Measurements from ENCODE around the gene ETS1. TPM values are rescaled to one million over a fixed set of nuclear protein-coding genes. Genes with fewer than 3 reads are reported as not detected.

ETS1 gene
- total RNA-seq, 1 donor = 67.3 TPM

DNA sequence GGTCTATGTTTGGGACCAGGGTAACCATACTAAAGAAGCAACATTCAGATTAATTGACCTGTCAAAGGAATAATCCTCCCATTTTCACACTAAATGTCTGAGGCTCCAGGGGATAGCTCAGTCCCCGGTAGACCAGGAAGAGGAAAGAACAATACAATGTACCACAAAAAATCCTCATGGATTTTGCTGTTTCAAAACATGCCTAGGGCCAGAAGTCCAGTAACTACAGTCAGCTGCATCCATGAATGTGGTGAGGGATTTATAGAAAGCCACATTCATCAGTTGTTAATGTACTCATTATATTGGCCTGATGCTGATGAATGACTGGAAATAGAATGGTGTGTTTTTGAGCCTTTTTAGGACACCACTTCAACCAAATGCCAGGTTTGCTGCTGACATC is 6.9 kb upstream of the ETS1 start:
- no peak overlapping the region for H3K4me2 ChIP-seq (ENCODE audit: insufficient read depth, low read length)
- H2AFZ ChIP-seq (ENCODE audit: low read length) = no peak overlapping the region
- no peak for DNase-seq (ENCODE audit: insufficient read length, low spot score, missing footprints)
- H3K36me3 ChIP-seq (ENCODE audit: insufficient read depth, low read length) = no peaks in the 10 kb centered on the region
- no peaks in the 10 kb centered on the region for H4K20me1 ChIP-seq (ENCODE audit: insufficient read depth, low read length)
- no peak overlapping the region for H3K4me3 ChIP-seq (ENCODE audit: insufficient read depth, low read length)
- no peak overlapping the region for H3K27ac ChIP-seq (ENCODE audit: low read depth, low read length)
- H3K27me3 ChIP-seq (ENCODE audit: insufficient read depth, low read length) = peaks cover 51% of the 10 kb centered on the region
- TF ChIP-seq, protein P1, sequence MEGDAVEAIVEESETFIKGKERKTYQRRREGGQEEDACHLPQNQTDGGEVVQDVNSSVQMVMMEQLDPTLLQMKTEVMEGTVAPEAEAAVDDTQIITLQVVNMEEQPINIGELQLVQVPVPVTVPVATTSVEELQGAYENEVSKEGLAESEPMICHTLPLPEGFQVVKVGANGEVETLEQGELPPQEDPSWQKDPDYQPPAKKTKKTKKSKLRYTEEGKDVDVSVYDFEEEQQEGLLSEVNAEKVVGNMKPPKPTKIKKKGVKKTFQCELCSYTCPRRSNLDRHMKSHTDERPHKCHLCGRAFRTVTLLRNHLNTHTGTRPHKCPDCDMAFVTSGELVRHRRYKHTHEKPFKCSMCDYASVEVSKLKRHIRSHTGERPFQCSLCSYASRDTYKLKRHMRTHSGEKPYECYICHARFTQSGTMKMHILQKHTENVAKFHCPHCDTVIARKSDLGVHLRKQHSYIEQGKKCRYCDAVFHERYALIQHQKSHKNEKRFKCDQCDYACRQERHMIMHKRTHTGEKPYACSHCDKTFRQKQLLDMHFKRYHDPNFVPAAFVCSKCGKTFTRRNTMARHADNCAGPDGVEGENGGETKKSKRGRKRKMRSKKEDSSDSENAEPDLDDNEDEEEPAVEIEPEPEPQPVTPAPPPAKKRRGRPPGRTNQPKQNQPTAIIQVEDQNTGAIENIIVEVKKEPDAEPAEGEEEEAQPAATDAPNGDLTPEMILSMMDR (IDR thresholded peaks at IDR 0.05; ENCODE audit: extremely low read depth, low read depth, low read length) = no peak
- no peaks in the 10 kb centered on the region for H3K79me2 ChIP-seq (ENCODE audit: insufficient read depth, low read length)
- H3K9me3 ChIP-seq (ENCODE audit: low read depth, low read length) = no peaks in the 10 kb centered on the region
- H3K4me1 ChIP-seq (ENCODE audit: insufficient read depth, low read length) = no peaks in the 10 kb centered on the region

DNA sequence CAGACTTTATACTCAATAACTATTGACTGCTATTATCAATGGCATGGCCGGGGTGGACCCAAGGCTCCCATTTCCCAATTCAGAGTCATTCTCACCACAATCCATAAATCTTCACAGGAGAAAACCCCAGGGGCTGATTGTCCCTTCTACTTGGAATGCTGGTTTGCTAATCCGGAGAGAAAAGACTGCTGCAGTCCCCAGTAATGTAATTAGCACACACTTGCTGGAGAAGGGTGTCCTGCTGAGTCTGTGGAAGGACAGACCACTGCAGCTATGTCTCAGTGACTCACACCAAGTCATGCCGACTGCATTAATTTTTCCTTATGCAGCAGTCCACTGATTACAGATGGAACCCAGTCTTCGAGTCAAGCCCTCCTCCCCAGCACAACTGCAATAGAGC is 5.9 kb upstream of the ETS1 start:
- TF ChIP-seq, protein P1 (IDR thresholded peaks at IDR 0.05; ENCODE audit: extremely low read depth, low read depth, low read length) = no peak
- no peak overlapping the region for H3K4me2 ChIP-seq (ENCODE audit: insufficient read depth, low read length)
- DNase-seq (ENCODE audit: insufficient read length, low spot score, missing footprints) = no peak

DNA sequence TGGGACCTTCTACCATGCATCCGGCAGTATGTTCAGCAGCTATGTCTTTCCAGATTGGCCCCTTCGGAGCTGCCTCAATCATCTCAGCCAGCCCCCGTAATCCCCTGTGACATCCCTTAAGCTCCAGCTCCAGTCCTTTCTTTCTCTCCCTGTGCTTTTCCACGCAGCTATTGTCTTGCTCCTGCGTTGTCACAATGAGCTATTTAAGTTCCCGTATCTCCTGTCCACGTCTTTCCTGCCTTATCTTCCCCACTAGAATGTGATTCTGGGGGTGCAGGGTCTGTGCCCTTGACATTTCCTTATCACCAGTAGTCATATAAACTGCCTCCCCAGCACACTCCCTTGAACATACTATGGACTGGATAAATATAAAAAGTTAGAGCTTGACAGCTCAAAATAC is 5.1 kb upstream of the ETS1 start:
- no peaks in the 10 kb centered on the region for H3K79me2 ChIP-seq (ENCODE audit: insufficient read depth, low read length)
- peaks cover 60% of the 10 kb centered on the region for H3K27me3 ChIP-seq (ENCODE audit: insufficient read depth, low read length)
- no peaks in the 10 kb centered on the region for H3K9me3 ChIP-seq (ENCODE audit: low read depth, low read length)
- no peaks in the 10 kb centered on the region for H3K4me1 ChIP-seq (ENCODE audit: insufficient read depth, low read length)
- H3K4me3 ChIP-seq (ENCODE audit: insufficient read depth, low read length) = no peak overlapping the region
- TF ChIP-seq, protein P1 (IDR thresholded peaks at IDR 0.05; ENCODE audit: extremely low read depth, low read depth, low read length) = no peak
- no peaks in the 10 kb centered on the region for H3K36me3 ChIP-seq (ENCODE audit: insufficient read depth, low read length)
- H3K4me2 ChIP-seq (ENCODE audit: insufficient read depth, low read length) = no peak overlapping the region
- no peak overlapping the region for H3K27ac ChIP-seq (ENCODE audit: low read depth, low read length)
- no peak for DNase-seq (ENCODE audit: insufficient read length, low spot score, missing footprints)
- H2AFZ ChIP-seq (ENCODE audit: low read length) = no peak overlapping the region
- H4K20me1 ChIP-seq (ENCODE audit: insufficient read depth, low read length) = no peaks in the 10 kb centered on the region

More for the DNA sequence above, 5.9 kb upstream of the ETS1 start:
- no peak overlapping the region for H2AFZ ChIP-seq (ENCODE audit: low read length)
- no peaks in the 10 kb centered on the region for H3K36me3 ChIP-seq (ENCODE audit: insufficient read depth, low read length)
- H4K20me1 ChIP-seq (ENCODE audit: insufficient read depth, low read length) = no peaks in the 10 kb centered on the region
- H3K79me2 ChIP-seq (ENCODE audit: insufficient read depth, low read length) = no peaks in the 10 kb centered on the region
- no peak overlapping the region for H3K27ac ChIP-seq (ENCODE audit: low read depth, low read length)
- H3K4me1 ChIP-seq (ENCODE audit: insufficient read depth, low read length) = no peaks in the 10 kb centered on the region
- no peak overlapping the region for H3K4me3 ChIP-seq (ENCODE audit: insufficient read depth, low read length)
- H3K9me3 ChIP-seq (ENCODE audit: low read depth, low read length) = no peaks in the 10 kb centered on the region
- peaks cover 58% of the 10 kb centered on the region for H3K27me3 ChIP-seq (ENCODE audit: insufficient read depth, low read length)

DNA sequence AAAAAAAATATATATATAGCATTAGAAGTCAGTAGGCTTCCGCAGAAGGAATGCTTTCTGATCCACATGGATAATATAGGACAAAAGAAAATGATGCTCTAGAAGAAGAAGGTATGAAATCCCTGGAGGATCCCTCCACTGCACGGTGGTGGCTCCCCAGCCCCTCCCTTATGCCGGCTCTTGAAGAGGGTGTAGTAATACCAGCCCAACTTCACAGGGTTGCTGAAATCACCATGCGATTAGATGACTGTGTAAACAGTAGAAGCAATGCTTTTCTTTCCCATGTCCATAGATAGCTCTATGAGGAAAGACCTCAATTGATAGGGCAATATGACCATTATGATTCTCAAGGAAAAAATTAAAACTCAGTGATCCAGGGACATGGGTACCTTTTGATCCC is 3.2 kb upstream of the ETS1 start:
- no peak overlapping the region for H2AFZ ChIP-seq (ENCODE audit: low read length)
- no peak overlapping the region for H3K4me2 ChIP-seq (ENCODE audit: insufficient read depth, low read length)
- H3K27ac ChIP-seq (ENCODE audit: low read depth, low read length) = no peak overlapping the region
- TF ChIP-seq, protein P1 (IDR thresholded peaks at IDR 0.05; ENCODE audit: extremely low read depth, low read depth, low read length) = no peak
- no peaks in the 10 kb centered on the region for H3K36me3 ChIP-seq (ENCODE audit: insufficient read depth, low read length)
- H4K20me1 ChIP-seq (ENCODE audit: insufficient read depth, low read length) = no peaks in the 10 kb centered on the region
- H3K27me3 ChIP-seq (ENCODE audit: insufficient read depth, low read length) = peaks cover 74% of the 10 kb centered on the region
- DNase-seq (ENCODE audit: insufficient read length, low spot score, missing footprints) = no peak
- H3K9me3 ChIP-seq (ENCODE audit: low read depth, low read length) = no peaks in the 10 kb centered on the region
- no peak overlapping the region for H3K4me3 ChIP-seq (ENCODE audit: insufficient read depth, low read length)
- H3K79me2 ChIP-seq (ENCODE audit: insufficient read depth, low read length) = no peaks in the 10 kb centered on the region
- no peaks in the 10 kb centered on the region for H3K4me1 ChIP-seq (ENCODE audit: insufficient read depth, low read length)
